Esophagus squamous epithelium (tissue), 5 donors: ENCODE results near the gene UBE2L5. TPM values are rescaled to one million over a fixed set of nuclear protein-coding genes. Genes with fewer than 3 reads are reported as not detected.
"Not testable (repeated sequence)": the region's sequence is repeated elsewhere in the genome, so short reads cannot be mapped to it uniquely, and the experiment has no call there.

Experiments
- DNase-seq: peaks from one replicate; lab custom pipeline; 2025; lab: John Stamatoyannopoulos, UW
- H3K27ac ChIP-seq, 4 donors: fragments of 200-600 bp; sonication (generic); one replicate each; pipeline ENCODE4 v1.5.1; 2016 to 2019; ENCODE audit warnings: mild to moderate bottlenecking in 1 of 4
- H3K27me3 ChIP-seq, 4 donors: fragments of 200-600 bp; sonication (generic); 1 replicate in 3 of 4; 2 replicates in 1 of 4; pipeline versions ENCODE4 v1.5.1 to v1.6.0; 2017 to 2021; ENCODE audit warnings: antibody characterized with exemption in 1 of 4
- H3K36me3 ChIP-seq, 3 donors: fragments of 200-600 bp; sonication (generic); one replicate each; pipeline ENCODE4 v1.5.1; 2016 to 2019
- H3K4me1 ChIP-seq, 3 donors: fragments of 200-600 bp; sonication (generic); one replicate each; pipeline ENCODE4 v1.5.1; 2017 to 2019
- H3K4me3 ChIP-seq, 4 donors: fragments of 200-600 bp; sonication (generic); 1 replicate in 3 of 4; 2 replicates in 1 of 4; pipeline ENCODE4 v1.5.1; 2016 to 2019; ENCODE audit warnings: mild to moderate bottlenecking in 2 of 4, moderate library complexity in 1 of 4
- H3K9me3 ChIP-seq, 3 donors: fragments of 200-600 bp; sonication (generic); one replicate each; pipeline ENCODE4 v1.5.1; 2016 to 2019
- POLR2A ChIP-seq, 4 donors: fragments of 450-650 bp; IDR thresholded peaks; one replicate each; pipeline ENCODE4 v1.6.1; 2017; ENCODE audit warnings: antibody characterized with exemption in 4 of 4, mild to moderate bottlenecking in 4 of 4, moderate library complexity in 3 of 4
- WGBS, 2 donors: methylation state at CpG; one replicate each; pipeline ENCODE4 v1.1.5; 2018; 5-methylcytosine and 5-hydroxymethylcytosine counted together
- intact Hi-C: fragments of 100-400 bp; cut with DNase I; formaldehyde crosslinking; loops from one replicate; pipeline ENCODE4 v1.15.0; 2022
- total RNA-seq, 4 donors: library from RNA; depleted of rRNA; stranded (reverse); fragments of >200 nt; gene quantifications; one replicate each; pipeline ENCODE4 v1.1.0, GENCODE V29; 2016
- TF ChIP-seq, protein P1 (sequence below), 6 experiments: fragments of 450-650 bp in 4 of 6; fragments of 200-600 bp in 2 of 6; sonication (generic) in 2 of 6; IDR thresholded peaks; one replicate each; pipeline ENCODE4 v1.5.1; 2016 to 2019; ENCODE audit warnings: antibody characterized with exemption in 6 of 6, mild to moderate bottlenecking in 4 of 6, moderate library complexity in 4 of 6
- donor health status: DM: yes; HTN: yes; CAD: no.

Gene UBE2L5
- total RNA-seq, 4 donors from 2014 or later: 0.19 TPM; not detected in 3

DNA sequence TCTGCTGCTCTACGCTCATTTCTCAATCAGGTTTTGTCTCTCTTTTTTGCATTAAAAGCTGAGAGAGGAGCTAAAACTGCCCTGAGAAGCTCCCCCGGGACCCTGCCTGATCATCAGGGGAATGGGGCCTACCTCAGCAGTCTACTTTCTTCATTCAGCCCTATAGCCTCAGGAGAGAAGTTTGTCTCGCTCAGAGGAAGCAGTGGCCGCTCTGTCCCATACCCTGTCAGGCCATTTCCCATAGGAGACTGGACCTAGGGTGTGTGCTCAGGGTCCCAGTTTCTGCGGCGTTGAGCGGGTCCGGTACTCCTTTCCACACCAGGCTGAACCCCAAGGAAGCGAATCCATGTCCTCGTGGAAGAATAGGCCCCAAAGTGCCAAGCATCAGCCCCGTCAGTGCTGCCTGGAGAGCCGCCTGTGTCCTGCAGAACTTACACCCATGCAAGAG is 21.7 kb downstream of the UBE2L5 start:
- no peak for DNase-seq
- no peaks in the 10 kb centered on the region for H3K9me3 ChIP-seq
- H3K4me1 ChIP-seq: peaks cover 6 to 19% (median 11%) of the 10 kb centered on the region in 3 donors
- intact Hi-C loops: no loop called here
- no peaks in the 10 kb centered on the region for H3K36me3 ChIP-seq
- peak in 1 of 4 donors; percentile 20 for TF ChIP-seq POLR2A (IDR thresholded peaks at IDR 0.05)
- TF ChIP-seq, protein P1, sequence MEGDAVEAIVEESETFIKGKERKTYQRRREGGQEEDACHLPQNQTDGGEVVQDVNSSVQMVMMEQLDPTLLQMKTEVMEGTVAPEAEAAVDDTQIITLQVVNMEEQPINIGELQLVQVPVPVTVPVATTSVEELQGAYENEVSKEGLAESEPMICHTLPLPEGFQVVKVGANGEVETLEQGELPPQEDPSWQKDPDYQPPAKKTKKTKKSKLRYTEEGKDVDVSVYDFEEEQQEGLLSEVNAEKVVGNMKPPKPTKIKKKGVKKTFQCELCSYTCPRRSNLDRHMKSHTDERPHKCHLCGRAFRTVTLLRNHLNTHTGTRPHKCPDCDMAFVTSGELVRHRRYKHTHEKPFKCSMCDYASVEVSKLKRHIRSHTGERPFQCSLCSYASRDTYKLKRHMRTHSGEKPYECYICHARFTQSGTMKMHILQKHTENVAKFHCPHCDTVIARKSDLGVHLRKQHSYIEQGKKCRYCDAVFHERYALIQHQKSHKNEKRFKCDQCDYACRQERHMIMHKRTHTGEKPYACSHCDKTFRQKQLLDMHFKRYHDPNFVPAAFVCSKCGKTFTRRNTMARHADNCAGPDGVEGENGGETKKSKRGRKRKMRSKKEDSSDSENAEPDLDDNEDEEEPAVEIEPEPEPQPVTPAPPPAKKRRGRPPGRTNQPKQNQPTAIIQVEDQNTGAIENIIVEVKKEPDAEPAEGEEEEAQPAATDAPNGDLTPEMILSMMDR (IDR thresholded peaks at IDR 0.05): no peak
- no peak overlapping the region for H3K27ac ChIP-seq
- H3K4me3 ChIP-seq: no peak overlapping the region
- 85 to 87% methylated on average over 3 to 4 of the region's 12 CpGs for WGBS, 2 donors
- no peaks in the 10 kb centered on the region for H3K27me3 ChIP-seq

- 19 to 22% methylated on average over 7 of the region's 7 CpGs for WGBS, 2 donors
- no peaks in the 10 kb centered on the region for H3K36me3 ChIP-seq
- H3K27me3 ChIP-seq: no peaks in the 10 kb centered on the region
- no peaks in the 10 kb centered on the region for H3K9me3 ChIP-seq
- intact Hi-C loops: no loop called here
- H3K27ac ChIP-seq: peak overlapping the region; percentile 76 to 87 (median 82)
- H3K4me3 ChIP-seq: peak overlapping the region; percentile 27 to 66 (median 48)
- no peak for DNase-seq
- TF ChIP-seq, protein P1 (IDR thresholded peaks at IDR 0.05): no peak
- no peak for TF ChIP-seq POLR2A (IDR thresholded peaks at IDR 0.05)
- H3K4me1 ChIP-seq: peaks cover 6 to 19% (median 11%) of the 10 kb centered on the region in 3 donors
These were observed 23.8 kb downstream of the UBE2L5 start for GRCh38 chr13:30446126-30446500.

- 85 to 93% methylated on average over 4 of the region's 4 CpGs for WGBS, 2 donors
- intact Hi-C loops: no loop called here
These were observed 26.1 kb downstream of the UBE2L5 start for GRCh38 chr13:30448441-30448840.

DNA sequence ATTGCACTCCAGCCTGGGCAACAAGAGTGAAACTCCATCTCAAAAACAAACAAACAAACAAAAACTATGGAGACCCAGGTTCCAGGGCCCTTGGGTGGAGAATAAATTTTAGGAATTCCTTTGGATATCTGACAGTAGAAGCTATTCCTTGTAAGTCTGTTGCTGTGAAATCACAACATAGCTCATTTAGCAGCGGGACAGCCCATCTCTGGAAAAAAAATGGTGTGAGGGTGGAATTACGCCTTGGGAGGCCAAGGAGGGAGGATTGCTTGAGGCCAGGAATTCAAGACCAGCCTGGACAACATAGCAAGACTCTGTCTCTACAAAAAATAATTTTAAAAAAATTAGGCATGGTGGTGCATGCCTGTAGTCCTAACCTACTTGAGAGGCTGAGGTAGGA is 27.8 kb downstream of the UBE2L5 start:
- TF ChIP-seq POLR2A (IDR thresholded peaks at IDR 0.05): no peak
- TF ChIP-seq, protein P1 (IDR thresholded peaks at IDR 0.05): no peak
- no peaks in the 10 kb centered on the region for H3K36me3 ChIP-seq
- H3K27ac ChIP-seq: no peak overlapping the region
- H3K9me3 ChIP-seq: no peaks in the 10 kb centered on the region
- H3K4me3 ChIP-seq: no peak overlapping the region
- WGBS, 2 donors: 76 to 100% methylated on average over 2 of the region's 2 CpGs
- intact Hi-C loops: loop anchor here (10.0 kb wide), 1 partner anchor 315 kb away; no protein-coding TSS in a partner anchor
- no peaks in the 10 kb centered on the region for H3K27me3 ChIP-seq
- peaks cover 6 to 17% (median 11%) of the 10 kb centered on the region in 3 donors for H3K4me1 ChIP-seq
- DNase-seq: no peak

More at GRCh38 chr13:30448441-30448840, 26.1 kb downstream of the UBE2L5 start:
- Histone ChIP-seq H3K36me3 (no peaks in the 10 kb centered on the region), H3K9me3 (no peaks in the 10 kb centered on the region), H3K27me3 (no peaks in the 10 kb centered on the region), H3K4me3 (no peak overlapping the region), H3K4me1 (peaks cover 6 to 19% (median 11%) of the 10 kb centered on the region in 3 donors), H3K27ac (no peak overlapping the region)
- TF ChIP-seq, protein P1 (IDR thresholded peaks at IDR 0.05): no peak
- no peak for TF ChIP-seq POLR2A (IDR thresholded peaks at IDR 0.05)
- DNase-seq: no peak

DNA sequence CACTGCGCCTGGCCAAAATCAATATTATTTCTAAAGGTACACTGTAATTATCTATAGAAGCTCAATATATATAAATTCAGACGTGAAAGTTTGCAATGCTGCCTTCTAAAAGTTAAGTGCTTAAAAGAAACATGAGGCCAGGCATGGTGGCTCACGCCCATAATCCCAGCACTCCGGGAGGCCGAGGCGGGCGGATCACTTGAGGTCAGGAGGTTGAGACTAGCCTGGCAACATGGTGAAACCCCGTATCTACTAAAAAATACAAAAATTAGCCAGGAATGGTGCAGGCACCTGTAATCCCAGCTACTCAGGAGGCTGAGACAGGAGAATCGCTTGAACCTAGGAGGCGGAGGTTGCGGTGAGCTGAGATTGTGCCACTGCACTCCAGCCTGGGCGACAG is 29.2 kb downstream of the UBE2L5 start:
- not testable (repeated sequence) for H3K4me1 ChIP-seq, H3K27ac ChIP-seq, H3K27me3 ChIP-seq, H3K9me3 ChIP-seq, H3K4me3 ChIP-seq, DNase-seq, H3K36me3 ChIP-seq
- WGBS, 2 donors: 90 to 94% methylated on average over 10 of the region's 12 CpGs
- intact Hi-C loops: loop anchor here (10.0 kb wide), 1 partner anchor 317 kb away; no protein-coding TSS in a partner anchor
